ENCODE data around the gene DUSP2.

DUSP2 gene

DNA sequence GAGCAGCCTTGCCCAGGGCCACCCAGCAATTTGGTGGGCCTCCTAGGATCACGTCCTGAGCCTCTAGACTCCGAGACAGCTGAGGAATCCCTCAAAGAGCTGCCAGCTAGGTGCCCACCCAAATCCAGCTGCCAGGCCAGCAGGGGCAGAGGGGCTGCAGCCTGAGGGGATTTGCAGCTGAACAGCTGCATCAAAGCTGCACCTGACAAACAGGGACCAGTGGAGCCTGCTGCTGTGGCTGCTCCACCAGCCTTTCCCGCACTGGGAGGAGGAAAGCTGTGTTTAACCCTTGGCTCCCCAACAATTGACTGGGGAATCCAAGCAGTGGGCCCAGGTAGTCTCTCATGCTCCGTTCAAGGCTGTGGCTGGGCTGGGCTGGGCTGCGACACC, 37.1 kb downstream of the DUSP2 start:
- no peak overlapping the region for H3K4me3 ChIP-seq (ENCODE audit: low read length)
- no peak for DNase-seq (ENCODE audit: low read depth, low spot score)

DNA sequence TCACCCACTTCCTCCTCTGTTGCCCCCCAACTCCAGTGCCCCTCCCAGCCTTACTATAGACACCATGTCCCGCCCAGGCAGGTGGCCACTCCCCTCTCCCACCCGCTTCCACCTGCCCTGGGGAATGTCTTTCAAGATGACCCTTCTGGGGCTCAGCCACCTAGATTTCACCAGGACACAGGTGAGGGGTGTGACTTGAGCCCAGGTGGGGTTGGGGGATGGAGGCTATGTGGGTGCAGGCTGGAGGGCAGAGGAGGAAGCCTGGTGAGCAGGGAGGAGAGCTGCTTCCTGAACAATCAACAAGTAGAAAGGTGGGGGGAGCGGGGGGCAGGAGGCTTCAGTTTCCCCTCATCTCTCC, 37.6 kb downstream of the DUSP2 start:
- DNase-seq (ENCODE audit: low read depth, low spot score) = no peak
- H3K4me3 ChIP-seq (ENCODE audit: low read length) = no peak overlapping the region

DNA sequence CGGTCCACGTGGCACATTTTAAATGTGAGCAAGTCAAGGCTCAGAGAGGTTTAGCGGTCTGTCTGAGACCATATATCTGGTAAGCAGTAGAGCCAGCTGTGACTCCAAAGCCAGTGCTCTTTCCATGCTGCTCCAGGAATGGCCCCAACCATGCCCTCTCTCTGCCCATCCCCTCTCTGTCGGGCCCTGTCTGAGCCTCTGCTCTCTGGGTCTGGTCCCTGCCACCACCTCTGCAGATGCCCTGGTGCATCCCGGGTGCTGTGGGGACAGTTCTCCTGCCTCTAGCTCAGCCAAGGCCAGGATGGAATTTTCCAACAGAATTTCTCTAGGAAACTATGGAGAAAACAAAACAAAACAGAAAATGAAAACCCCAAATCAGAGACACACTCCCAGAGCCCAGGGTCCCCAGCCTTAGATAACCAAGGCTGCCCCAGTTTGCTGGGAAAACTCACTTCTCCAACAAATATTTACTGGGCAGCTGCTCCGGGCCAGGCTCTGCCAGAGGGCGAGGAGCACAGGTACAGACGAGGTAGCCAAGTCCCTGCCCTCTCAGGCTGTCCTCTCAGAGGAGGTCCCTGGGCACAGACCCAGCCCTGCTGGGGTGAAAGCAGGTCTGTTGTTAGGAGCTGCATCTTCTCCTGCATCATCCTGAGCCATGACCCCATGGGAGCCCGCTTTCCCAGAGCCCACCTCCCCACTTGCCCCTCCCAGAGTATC, 38.1 kb downstream of the DUSP2 start:
- no peak overlapping the region for H3K4me3 ChIP-seq (ENCODE audit: low read length)
- no peak for DNase-seq (ENCODE audit: low read depth, low spot score)

DNA sequence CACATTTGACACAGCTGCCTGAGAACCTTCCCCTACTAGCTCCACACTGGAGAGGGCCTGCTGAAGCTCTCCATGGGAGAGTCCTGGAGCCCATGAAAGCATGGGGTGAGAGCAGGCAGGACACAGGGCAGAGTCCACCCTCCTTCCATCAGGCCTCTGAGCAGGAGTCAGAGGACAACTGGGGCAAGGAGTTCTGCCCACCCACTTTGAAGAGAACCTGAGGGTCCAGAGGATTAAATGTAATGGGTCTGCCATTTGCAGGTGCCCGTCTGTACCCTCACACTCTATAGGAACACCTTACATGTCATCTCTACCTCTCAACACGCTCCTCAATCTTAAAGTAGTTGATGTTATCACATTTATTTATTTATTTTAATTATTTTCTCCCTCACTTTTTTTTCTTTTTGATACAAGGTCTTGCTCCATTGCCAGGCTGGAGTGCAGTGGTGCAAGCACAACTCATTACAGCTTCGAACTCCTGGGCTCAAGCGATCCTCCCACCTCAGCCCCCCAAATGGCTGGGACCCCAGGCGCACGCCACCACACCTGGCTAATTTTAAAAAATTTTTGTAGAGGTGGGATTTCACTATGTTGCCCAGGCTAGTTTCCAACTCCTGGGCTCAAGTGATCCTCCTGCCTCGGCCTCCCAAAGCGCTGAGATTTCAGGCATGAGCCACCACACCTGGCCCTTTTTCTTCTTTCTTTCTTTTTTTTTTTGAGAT, 39.1 kb downstream of the DUSP2 start:
- no peak for DNase-seq (ENCODE audit: low read depth, low spot score)
- H3K4me3 ChIP-seq (ENCODE audit: low read length) = no peak overlapping the region

DNA sequence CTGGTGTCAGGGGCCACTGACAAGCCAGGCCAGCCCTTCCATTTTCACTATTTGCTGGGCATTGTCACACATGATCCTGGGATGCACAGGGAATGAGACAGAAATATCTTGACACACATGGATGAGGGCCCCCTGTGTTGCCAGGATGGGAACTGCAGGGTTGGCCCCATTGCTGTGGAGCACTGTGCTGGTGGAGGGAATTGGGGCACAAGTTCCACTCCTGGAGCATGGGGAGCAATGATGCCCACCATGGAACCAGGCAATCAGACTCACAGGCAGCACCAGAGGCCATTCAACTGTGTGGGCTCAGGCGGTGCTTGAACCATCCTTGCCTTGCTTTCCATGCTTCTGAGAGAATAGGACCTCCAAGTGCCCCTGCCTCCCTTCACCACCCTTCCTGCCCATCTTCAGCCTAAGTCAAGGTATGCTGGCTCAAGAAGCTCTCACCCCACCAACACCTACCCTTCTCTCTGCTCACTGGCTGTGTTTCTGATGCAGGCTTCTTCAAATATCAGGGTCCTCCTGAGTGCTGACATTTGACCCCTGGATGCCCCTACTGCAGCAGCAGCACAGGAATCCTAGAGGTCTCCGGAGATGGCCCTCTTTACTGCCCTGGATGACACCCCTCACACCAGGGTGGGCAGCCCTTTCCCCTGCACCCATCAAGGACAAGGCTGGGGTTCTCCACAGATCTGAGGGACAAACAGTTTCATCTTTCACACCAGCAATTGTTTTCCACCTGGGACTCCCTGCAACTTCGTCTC, 39.9 kb downstream of the DUSP2 start:
- DNase-seq (ENCODE audit: low read depth, low spot score) = no peak
- H3K4me3 ChIP-seq (ENCODE audit: low read length) = no peak overlapping the region

DNA sequence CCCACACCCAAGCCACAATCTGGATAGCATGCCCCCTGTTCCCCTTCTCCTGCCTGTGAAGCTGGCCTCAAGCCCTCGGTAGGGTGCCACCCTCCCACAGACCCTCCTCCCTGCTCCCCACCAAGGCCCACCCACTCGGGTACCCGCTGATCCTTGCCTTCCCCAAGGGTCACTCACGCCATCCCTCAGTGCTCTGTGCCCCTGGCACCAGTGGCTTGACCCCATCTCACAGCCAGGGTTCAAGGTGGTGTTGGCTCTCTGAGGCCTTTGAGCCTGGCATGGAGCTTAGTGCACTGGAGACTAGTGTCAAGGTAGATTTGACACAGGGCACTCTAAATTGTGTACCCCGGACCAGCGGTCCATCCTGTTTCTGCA, 40.8 kb downstream of the DUSP2 start:
- DNase-seq (ENCODE audit: low read depth, low spot score) = no peak
- H3K4me3 ChIP-seq (ENCODE audit: low read length) = no peak overlapping the region

DNA sequence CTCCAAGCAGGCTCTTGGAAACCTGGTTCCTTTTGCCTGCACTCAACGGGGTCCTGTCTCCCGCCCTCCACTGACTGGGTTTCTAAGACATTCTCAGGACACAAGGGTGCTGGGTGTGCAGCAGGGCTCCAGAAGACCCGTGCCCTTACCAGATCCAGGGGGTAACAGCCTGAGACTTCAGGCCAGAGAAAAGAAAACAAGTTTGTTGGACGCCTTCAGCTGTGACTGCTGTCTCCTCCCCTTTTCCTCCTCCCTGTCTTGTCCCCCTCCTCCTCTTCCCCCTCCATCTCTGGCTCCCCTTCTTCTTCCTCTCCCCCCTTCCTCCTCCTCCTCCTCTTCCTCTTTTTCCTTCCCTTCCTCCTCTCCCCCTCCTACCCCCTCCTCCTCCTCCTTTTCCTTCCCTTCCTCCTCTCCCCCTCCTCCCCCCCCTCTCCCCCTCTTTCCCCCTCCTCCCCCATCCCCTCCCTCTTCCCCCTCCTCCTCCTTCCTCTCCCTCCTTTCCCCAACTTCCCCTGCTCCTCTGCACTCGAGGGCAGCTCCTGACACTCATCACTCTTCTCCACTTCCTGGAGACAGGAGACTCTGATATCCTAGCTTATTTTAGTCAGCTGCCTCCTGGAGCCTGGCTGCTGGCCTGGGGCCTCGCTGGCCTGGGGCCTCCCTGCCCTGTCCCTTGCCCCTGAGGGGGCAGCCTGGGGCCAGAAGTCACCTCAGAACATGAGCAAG, 41.3 kb downstream of the DUSP2 start:
- no peak overlapping the region for H3K4me3 ChIP-seq (ENCODE audit: low read length)
- DNase-seq (ENCODE audit: low read depth, low spot score) = no peak

DNA sequence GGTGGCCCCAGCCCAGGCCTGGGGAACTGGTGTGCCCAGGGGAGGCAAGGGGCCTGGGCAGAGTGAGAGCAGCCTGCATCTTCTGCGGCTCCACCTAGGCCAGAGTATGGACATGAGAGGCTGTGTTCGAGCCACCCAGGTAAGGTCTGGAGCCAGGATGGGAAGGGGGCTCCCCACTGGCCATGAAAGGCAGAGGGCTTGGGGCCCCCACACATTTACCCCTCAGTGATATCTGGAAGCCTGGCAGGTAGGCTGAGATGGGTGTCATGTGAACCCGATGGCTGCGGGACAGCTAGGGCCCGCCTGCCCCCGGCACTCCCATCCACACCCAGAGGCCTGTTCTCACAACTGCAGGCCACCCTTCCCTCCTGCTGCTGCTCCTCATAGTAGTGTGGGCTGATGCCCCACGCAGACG, 42.0 kb downstream of the DUSP2 start:
- H3K4me3 ChIP-seq (ENCODE audit: low read length) = no peak overlapping the region
- DNase-seq (ENCODE audit: low read depth, low spot score) = no peak

DNA sequence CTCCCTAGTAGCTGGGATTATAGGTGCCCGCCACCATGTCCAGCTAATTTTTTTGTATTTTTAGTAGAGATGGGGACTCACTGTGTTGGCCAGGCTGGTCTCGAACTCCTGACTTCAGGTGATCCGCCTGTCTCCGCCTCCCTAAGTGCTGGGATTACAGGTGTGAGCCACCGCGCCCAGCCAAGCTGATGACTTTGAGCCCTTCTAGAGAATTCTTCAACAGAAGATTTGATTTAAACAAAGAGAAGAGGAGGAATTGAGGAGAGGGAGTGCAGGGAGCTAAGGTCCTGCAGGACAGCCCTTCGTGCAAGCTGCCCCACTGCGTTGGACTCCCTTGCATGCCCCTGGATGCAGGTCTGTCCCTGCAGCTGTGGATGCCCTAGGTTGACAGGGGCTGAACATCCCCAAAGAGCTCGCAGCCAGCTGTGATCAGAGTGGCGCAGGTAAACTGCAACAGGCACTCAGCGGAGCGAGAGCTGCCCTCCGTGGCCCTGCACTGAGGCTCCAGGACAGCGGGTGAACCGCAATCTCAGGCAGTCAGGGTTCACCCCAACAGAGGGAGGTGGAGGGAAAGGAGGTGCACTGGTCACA, 42.5 kb downstream of the DUSP2 start:
- DNase-seq (ENCODE audit: low read depth, low spot score) = no peak
- no peak overlapping the region for H3K4me3 ChIP-seq (ENCODE audit: low read length)

DNA sequence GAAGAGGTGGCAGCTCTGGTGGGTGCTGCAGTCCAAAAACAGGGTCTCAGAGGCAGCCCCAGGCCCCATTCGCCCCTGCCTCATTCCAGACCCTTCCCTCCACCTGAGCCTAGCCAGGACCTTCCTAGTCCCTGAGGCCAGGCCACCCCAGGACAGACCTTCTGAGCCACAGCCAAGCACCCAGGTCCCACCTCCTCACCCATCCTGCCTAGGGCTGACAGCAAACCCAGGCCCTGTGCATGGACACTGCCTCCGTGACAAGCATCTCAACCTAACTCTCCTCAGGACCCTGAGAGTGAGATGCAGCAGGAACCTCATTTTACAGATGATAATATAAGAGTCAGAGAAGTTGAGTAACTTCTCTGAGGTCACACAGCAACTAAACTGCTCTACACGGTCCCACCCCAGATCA, 44.3 kb downstream of the DUSP2 start:
- H3K4me3 ChIP-seq (ENCODE audit: low read length) = no peak overlapping the region
- DNase-seq (ENCODE audit: low read depth, low spot score) = no peak

DNA sequence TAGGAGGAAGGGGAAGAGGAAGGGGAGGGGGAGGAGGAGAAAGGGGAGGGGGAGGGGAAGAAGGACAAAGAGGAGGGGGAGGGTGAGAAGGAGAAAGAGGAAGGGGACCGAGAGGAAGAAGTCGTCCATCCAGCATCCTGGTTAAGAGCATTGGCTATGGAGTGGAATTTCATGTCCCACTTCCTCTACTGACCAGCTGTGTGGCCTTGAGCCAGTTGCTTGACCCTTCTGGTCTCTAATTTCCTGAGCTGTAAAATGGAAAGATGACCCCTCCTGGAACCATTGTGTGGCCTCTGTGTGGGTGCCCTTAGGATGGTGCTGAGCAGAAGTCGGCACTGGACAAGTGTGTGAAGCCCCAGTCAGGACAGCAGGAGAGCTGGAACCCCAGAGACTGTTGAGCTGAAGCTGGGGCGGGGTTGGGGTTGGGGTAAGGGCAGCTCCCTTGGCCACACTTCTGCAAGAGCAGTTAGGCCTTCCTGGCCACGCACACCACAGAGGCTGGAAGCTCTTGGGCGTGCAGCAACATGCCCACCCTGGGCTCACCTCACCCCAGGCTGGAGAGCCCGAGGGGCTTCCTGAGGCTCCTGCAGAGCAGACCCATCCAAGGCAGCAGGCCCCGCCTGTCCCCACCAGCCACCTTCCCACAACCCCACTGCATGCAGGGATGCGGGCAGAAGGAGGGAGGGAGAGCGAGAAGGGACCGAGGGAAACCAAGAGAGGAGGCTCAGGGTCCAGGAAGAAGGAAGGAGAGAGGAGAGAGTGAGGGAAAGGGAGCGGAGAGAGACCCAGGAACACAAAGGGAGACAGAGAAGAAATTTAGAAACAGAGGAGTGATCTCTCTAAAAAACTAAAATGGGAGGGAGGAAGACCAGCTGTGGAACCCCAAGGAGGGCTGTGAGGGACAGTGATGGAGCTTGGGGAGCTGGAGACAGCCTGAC, 45.1 kb downstream of the DUSP2 start:
- DNase-seq (ENCODE audit: low read depth, low spot score) = no peak
- no peak overlapping the region for H3K4me3 ChIP-seq (ENCODE audit: low read length)

DNA sequence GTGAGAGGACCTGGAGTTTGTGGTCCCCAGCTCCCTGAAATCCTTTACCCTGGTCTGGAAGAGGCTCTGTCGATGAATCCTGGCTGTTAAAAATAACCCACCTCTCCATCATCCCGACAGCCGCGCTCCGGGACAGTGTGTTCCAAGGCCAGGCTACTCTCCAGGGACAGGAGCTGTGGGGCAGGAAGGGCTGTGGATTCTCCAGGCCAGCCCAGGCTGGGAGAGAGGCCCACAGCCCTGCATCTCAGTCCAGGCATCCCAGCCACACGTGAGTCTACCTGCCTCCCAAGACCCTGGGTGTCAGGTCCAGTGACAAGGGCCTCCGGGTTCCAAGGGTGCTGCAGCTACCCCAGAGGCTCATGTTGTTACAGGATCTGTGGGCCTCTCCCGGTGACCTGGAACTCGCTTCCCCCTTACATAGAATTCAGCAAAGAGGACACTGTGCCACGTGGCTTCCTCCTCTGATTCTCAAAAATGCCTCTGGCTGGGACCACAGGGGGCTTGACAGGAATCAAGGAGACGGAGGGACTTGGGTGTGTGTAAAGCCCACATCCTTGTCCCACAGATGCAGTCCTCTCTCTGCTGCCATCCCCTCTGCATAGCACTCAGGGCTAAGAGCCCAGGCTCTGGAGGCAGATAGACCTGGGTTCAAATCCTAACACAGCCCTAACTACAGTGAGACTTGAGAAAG, 46.2 kb downstream of the DUSP2 start:
- no peak overlapping the region for H3K4me3 ChIP-seq (ENCODE audit: low read length)
- no peak for DNase-seq (ENCODE audit: low read depth, low spot score)

DNA sequence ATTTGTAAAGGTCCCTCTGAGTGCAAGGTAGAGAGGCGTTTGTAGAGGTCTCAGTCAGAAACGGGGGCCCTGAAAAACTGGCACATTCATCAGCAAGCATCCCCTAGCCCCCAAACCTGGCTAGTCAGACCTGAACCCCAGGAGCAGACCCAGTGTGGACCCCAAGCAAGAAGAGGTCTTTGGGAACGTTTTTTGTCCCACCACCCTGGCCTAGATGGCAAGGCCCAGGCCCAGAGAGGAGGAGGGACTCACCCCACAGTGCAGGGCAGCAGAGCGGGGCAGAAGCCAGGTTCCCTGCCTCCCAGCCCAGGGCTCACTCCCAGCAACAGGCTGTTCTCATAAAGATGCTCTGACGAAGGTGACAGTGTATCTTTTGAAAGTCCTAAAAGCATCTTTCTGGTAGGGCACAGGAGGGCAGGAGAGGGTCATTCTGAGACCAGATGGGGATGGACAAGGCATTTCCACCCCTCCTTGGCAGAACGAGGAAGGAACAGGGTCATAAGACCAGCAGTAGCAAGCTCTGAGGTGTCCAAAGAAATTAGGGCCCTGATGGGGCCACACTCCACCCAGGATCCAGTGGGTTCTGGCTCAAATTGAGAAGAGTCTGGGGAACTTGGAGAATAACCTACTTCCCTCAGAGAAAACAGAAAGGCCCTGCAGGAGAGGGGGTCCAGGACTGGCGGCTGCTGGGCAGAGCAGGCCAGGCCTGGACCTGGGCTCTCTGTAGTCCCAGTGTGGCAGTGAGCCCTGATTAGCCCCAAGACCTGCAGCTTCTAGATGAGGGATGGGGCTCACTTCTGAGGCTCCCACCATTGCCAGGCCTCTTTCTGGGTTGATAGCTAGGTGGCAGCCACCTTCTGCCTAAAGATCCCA, 47.1 kb downstream of the DUSP2 start:
- no peak for DNase-seq (ENCODE audit: low read depth, low spot score)
- H3K4me3 ChIP-seq (ENCODE audit: low read length) = no peak overlapping the region

DNA sequence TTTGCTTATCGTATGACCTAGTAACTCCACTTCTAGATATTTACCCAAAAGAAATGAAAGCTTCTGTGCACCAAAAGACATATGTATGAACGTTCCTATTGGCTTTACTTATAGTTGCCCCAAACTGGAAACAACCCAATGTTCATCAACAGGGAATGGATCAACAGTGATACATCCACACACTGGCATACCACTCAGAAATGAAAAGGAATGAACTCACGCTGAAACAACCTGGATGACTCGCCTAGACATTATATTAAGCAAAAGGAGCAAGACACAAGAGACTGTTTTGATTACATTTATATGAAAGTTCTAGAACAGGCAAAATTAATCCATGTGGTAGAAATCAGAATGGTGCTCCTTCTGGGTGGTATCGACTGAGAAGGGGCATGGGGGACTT, 47.8 kb downstream of the DUSP2 start:
- no peak overlapping the region for H3K4me3 ChIP-seq (ENCODE audit: low read length)
- DNase-seq (ENCODE audit: low read depth, low spot score) = no peak

DNA sequence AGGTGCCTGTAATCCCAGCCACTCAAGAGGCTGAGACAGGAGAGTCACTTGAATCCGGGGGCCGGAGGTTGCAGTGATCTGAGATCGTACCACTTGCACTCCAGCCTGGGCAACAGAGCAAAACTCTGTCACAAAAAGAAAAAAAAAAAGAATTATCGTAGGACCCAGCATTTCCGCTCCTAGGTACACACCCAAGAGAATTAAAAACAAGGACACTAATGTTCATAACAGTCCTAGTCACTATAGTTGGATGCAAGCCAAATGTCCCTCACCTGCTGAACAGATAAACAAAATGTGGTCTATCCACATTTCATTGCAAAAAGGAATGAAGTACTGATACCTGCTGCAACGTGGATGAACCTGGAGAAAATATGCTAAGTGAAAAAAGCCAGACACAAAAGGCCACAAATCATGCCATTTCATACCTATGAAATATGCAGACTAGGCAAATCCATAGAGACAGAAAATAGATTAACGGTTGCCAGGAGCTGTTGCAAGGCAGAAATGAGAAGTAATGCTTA, 50.1 kb downstream of the DUSP2 start:
- no peak for DNase-seq (ENCODE audit: low read depth, low spot score)
- no peak overlapping the region for H3K4me3 ChIP-seq (ENCODE audit: low read length)

DNA sequence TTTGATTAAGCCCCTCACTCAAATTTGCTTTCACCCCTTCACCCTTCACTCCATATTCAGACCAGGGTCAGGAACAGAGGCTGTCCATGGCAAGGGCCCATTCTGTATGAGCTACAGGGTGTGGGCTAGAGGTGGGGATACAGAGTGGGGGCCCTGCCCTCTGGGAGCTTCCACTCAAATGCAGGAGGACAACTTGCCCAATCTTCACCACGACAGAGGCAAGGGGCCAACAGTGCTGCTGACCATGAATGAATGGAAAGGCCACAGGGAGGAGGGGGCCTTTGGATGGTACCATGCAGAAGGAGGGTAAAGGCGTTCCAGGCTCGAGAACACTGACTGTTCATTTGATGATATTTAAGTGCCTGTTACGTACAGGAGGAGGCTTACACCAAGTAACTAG, 51.7 kb downstream of the DUSP2 start:
- DNase-seq (ENCODE audit: low read depth, low spot score) = no peak
- H3K4me3 ChIP-seq (ENCODE audit: low read length) = no peak overlapping the region

All from Jurkat, Clone E6-1 (cell line).